NCI-H1694 (cell line): Measurements from ENCODE around the gene CPT1B.
"Not testable (repeated sequence)": the region's sequence is repeated elsewhere in the genome, so short reads cannot be mapped to it uniquely, and the experiment has no call there.

Experiments used
- DNase-seq: peaks from one replicate; lab custom pipeline; 2025; lab: John Stamatoyannopoulos, UW

The CPT1B gene

GRCh38 chr22:50609599-50609998 lies 31.4 kb upstream of the CPT1B start:
- no peak for DNase-seq

GRCh38 chr22:50608996-50609395 lies 30.8 kb upstream of the CPT1B start:
- DNase-seq, result no peak

GRCh38 chr22:50608058-50608840 lies 30.0 kb upstream of the CPT1B start:
- not testable (repeated sequence) for DNase-seq

- DNase-seq, result no peak
Observed at GRCh38 chr22:50607659-50608020, 29.4 kb upstream of the CPT1B start.

GRCh38 chr22:50606946-50607658 lies 28.9 kb upstream of the CPT1B start:
- DNase-seq, result no peak

- DNase-seq, result no peak
Observed at GRCh38 chr22:50606165-50606945, 28.1 kb upstream of the CPT1B start.

- DNase-seq, result no peak
Observed at GRCh38 chr22:50605613-50606074, 27.4 kb upstream of the CPT1B start.

- no peak for DNase-seq
Observed at GRCh38 chr22:50605002-50605612, 26.9 kb upstream of the CPT1B start.

- DNase-seq, result no peak
Observed at GRCh38 chr22:50604256-50605001, 26.2 kb upstream of the CPT1B start.

GRCh38 chr22:50603511-50604255 lies 25.5 kb upstream of the CPT1B start:
- DNase-seq, result no peak

- no peak for DNase-seq
Observed at GRCh38 chr22:50602338-50602700, 24.1 kb upstream of the CPT1B start.

- no peak for DNase-seq
Observed at GRCh38 chr22:50601669-50602337, 23.6 kb upstream of the CPT1B start.

GRCh38 chr22:50600967-50601668 lies 22.9 kb upstream of the CPT1B start:
- no peak for DNase-seq

- DNase-seq, result no peak
Observed at GRCh38 chr22:50600538-50600937, 22.3 kb upstream of the CPT1B start, which contains the start of gene MAPK8IP2. TSS of gene MAPK8IP2 (plus strand) at chr22:50600793. CDS start at chr22:50600819, 26 bp downstream.

GRCh38 chr22:50599816-50600455 lies 21.7 kb upstream of the CPT1B start:
- no peak for DNase-seq

- DNase-seq, result no peak
Observed at GRCh38 chr22:50597097-50597496, 18.9 kb upstream of the CPT1B start.

GRCh38 chr22:50595189-50595588 lies 17.0 kb upstream of the CPT1B start:
- DNase-seq, result no peak

- DNase-seq, result no peak
Observed at GRCh38 chr22:50587407-50587806, 9.2 kb upstream of the CPT1B start.

GRCh38 chr22:50586416-50586815 lies 8.2 kb upstream of the CPT1B start:
- DNase-seq, result no peak
